HCT116 (cell line): Measurements from ENCODE around the gene CFAP57. TPM values are rescaled to one million over a fixed set of nuclear protein-coding genes. Genes with fewer than 3 reads are reported as not detected.

ENCODE experiments used
- ATAC-seq: fragments of 200-7000 bp; cut with Tn5 transposase; 2 replicates; pipeline ENCODE4 v1.9.1; 2020; ENCODE audit warnings: mild to moderate bottlenecking, moderate library complexity
- BruUV-seq: library from RNA; stranded (reverse); fragments of 400-500 nt; replicated peaks from 2 replicates; lab custom pipeline; 2021; lab: Mats Ljungman, UMichigan
- CTCF ChIA-PET: fragments of 300-600 bp; sonication (Branson Sonifier 250); formaldehyde crosslinking; loops from one replicate; lab custom pipeline; 2021; ENCODE audit warnings: antibody characterized with exemption; lab: Charles Lee
- POLR2A ChIA-PET: fragments of 300-600, 350-600 bp; sonication (Branson Sonifier 250); formaldehyde crosslinking; loops from one replicate; lab custom pipeline; 2021; ENCODE audit warnings: antibody characterized with exemption; lab: Charles Lee
- RAD21 ChIA-PET, 2 experiments: fragments of 300-600 bp; sonication (Branson Sonifier 250); formaldehyde crosslinking; loops; one replicate each; lab custom pipeline; 2023; ENCODE audit warnings: low total read pairs in 2 of 2; ENCODE audit not compliant: uncharacterized antibody in 2 of 2, unreplicated experiment in 2 of 2, low non-redundant PET in 1 of 2; lab: Charles Lee
- DNase-seq: peaks from one replicate; pipeline ENCODE4 v3.0.0-alpha.2; 2010; ENCODE audit warnings: low read depth, low spot score
- H2AFZ ChIP-seq: fragments of 200-600 bp; shearing (Covaris generic), sonication (generic); 2 replicates; pipeline ENCODE4 v1.6.1; 2017; ENCODE audit warnings: low read depth, mixed run types, mixed read lengths, antibody characterized with exemption, low read length; ENCODE audit not compliant: poor library complexity, severe bottlenecking
- H3K27ac ChIP-seq: 2 replicates; pipeline ENCODE4 v1.5.1; 2012; ENCODE audit warnings: low read depth, low read length
- H3K27me3 ChIP-seq: fragments of 200-600 bp; sonication (generic); 2 replicates; pipeline ENCODE4 v1.6.1; 2016; ENCODE audit warnings: mixed run types, low read length, mixed read lengths; ENCODE audit not compliant: insufficient read depth
- H3K36me3 ChIP-seq, 2 experiments: fragments of 200-500 bp in 1 of 2; fragments of 200-600 bp in 1 of 2; sonication (Bioruptor generic) in 1 of 2; sonication (generic) in 1 of 2; 2 replicates each; pipeline versions ENCODE4 v1.5.1 to v1.6.1; 2014 to 2016; ENCODE audit warnings: low read length in 2 of 2, inconsistent platforms in 1 of 2, mixed read lengths in 1 of 2, mixed run types in 1 of 2; ENCODE audit not compliant: insufficient read depth in 2 of 2, control insufficient read depth in 1 of 2
- H3K4me1 ChIP-seq, 2 experiments: fragments of 200-600 bp in 1 of 2; sonication (generic) in 1 of 2; 2 replicates each; pipeline versions ENCODE4 v1.5.1 to v1.6.1; 2012 to 2017; ENCODE audit warnings: low read length in 2 of 2, inconsistent platforms in 1 of 2, mild to moderate bottlenecking in 1 of 2, mixed read lengths in 1 of 2, mixed run types in 1 of 2, moderate library complexity in 1 of 2; ENCODE audit not compliant: insufficient read depth in 2 of 2, control insufficient read depth in 1 of 2
- H3K4me2 ChIP-seq: fragments of 200-600 bp; sonication (generic); 2 replicates; pipeline ENCODE4 v1.6.1; 2017; ENCODE audit warnings: mixed run types, low read length, mixed read lengths
- H3K4me3 ChIP-seq, 2 experiments: fragments of 200-600 bp in 1 of 2; sonication (generic) in 1 of 2; replicated peaks in 1 of 2; 2 replicates each; pipeline ENCODE4 v1.5.1; 2011 to 2016; ENCODE audit warnings: low read length in 2 of 2, control low read depth in 1 of 2, low read depth in 1 of 2, mild to moderate bottlenecking in 1 of 2, mixed read lengths in 1 of 2, mixed run types in 1 of 2
- H3K79me2 ChIP-seq: fragments of 200-600 bp; sonication (generic); 2 replicates; pipeline ENCODE4 v1.6.1; 2017; ENCODE audit warnings: mild to moderate bottlenecking, mixed run types, low read length, moderate library complexity, mixed read lengths; ENCODE audit not compliant: insufficient read depth
- H3K9ac ChIP-seq: fragments of 200-600 bp; sonication (generic); 2 replicates; pipeline ENCODE4 v1.6.1; 2016; ENCODE audit warnings: low read length, mixed read lengths
- H3K9me2 ChIP-seq: fragments of 200-600 bp; sonication (generic), shearing (Covaris generic); 2 replicates; pipeline ENCODE4 v1.6.1; 2017; ENCODE audit warnings: mixed run types, mild to moderate bottlenecking, moderate library complexity; ENCODE audit not compliant: insufficient read depth
- H3K9me3 ChIP-seq, 2 experiments: fragments of 200-500 bp in 1 of 2; fragments of 200-600 bp in 1 of 2; sonication (Bioruptor generic) in 1 of 2; sonication (generic) in 1 of 2; 2 replicates each; pipeline ENCODE4 v1.6.1; 2014 to 2017; ENCODE audit warnings: low read length in 2 of 2, mixed read lengths in 2 of 2, inconsistent platforms in 1 of 2, low read depth in 1 of 2, mild to moderate bottlenecking in 1 of 2, mixed run types in 1 of 2, moderate library complexity in 1 of 2; ENCODE audit not compliant: control insufficient read depth in 1 of 2, insufficient read depth in 1 of 2
- H4K20me1 ChIP-seq: fragments of 200-600 bp; sonication (generic), shearing (Covaris generic); 2 replicates; pipeline ENCODE4 v1.6.1; 2017; ENCODE audit warnings: mixed run types, mild to moderate bottlenecking, moderate library complexity; ENCODE audit not compliant: insufficient read depth
- CBX3 ChIP-seq: IDR thresholded peaks from 2 replicates; pipeline ENCODE4 v1.6.1; 2012; ENCODE audit warnings: low read depth
- CEBPB ChIP-seq: IDR thresholded peaks from 2 replicates; pipeline ENCODE4 v1.6.1; 2012; ENCODE audit warnings: low read depth
- CTCF ChIP-seq, 3 experiments: fragments of 200-600 bp in 1 of 3; sonication (generic) in 1 of 3; IDR thresholded peaks in 2 of 3; conservative IDR thresholded peaks in 1 of 3; 2 replicates each; pipeline ENCODE4 v1.5.1; 2012 to 2017; ENCODE audit warnings: low read depth in 2 of 3, low read length in 2 of 3, antibody characterized with exemption in 1 of 3, borderline replicate concordance in 1 of 3, control low read depth in 1 of 3, mild to moderate bottlenecking in 1 of 3, mixed read lengths in 1 of 3, mixed run types in 1 of 3, moderate library complexity in 1 of 3; ENCODE audit not compliant: insufficient read depth in 1 of 3
- EGR1 ChIP-seq: IDR thresholded peaks from 2 replicates; pipeline ENCODE4 v1.6.1; 2012; ENCODE audit warnings: low read depth
- EZH2 ChIP-seq: fragments of 200-600 bp; sonication (generic); IDR thresholded peaks from 2 replicates; pipeline ENCODE4 v1.6.1; 2017; ENCODE audit warnings: antibody characterized with exemption, mixed run types
- EZH2phosphoT487 ChIP-seq: fragments of 200-600 bp; IDR thresholded peaks from 2 replicates; pipeline ENCODE4 v1.6.1; 2018; ENCODE audit warnings: antibody characterized with exemption, borderline replicate concordance
- FOSL1 ChIP-seq: IDR thresholded peaks from 2 replicates; pipeline ENCODE4 v1.6.1; 2012; ENCODE audit warnings: low read depth
- JUND ChIP-seq: IDR thresholded peaks from 2 replicates; pipeline ENCODE4 v1.6.1; 2012
- MAX ChIP-seq: IDR thresholded peaks from 2 replicates; pipeline ENCODE4 v1.6.1; 2012
- TCF7L2 ChIP-seq: IDR thresholded peaks from 2 replicates; pipeline ENCODE4 v1.7.0; 2011; ENCODE audit warnings: borderline replicate concordance, inconsistent platforms; ENCODE audit not compliant: insufficient read depth, insufficient read length; ENCODE audit errors: extremely low read depth
- YY1 ChIP-seq: IDR thresholded peaks from 2 replicates; pipeline ENCODE4 v1.6.1; 2011; ENCODE audit warnings: low read length, low read depth, moderate library complexity, mild to moderate bottlenecking; ENCODE audit not compliant: insufficient replicate concordance; ENCODE audit errors: extremely low read depth
- ZBTB33 ChIP-seq: IDR thresholded peaks from 2 replicates; pipeline ENCODE4 v1.6.1; 2011; ENCODE audit warnings: mild to moderate bottlenecking, low read length, moderate library complexity; ENCODE audit not compliant: insufficient replicate concordance; ENCODE audit errors: extremely low read depth
- ZFX ChIP-seq: fragments of 450-650 bp; IDR thresholded peaks from 2 replicates; pipeline ENCODE4 v1.6.1; 2017
- intact Hi-C: fragments of 100-400 bp; cut with micrococcal nuclease; formaldehyde crosslinking; loops from 2 replicates; pipeline ENCODE4 v1.10.0; 2022
- total RNA-seq: library from RNA; stranded (reverse); gene quantifications from one replicate; pipeline ENCODE4 v1.2.1, GENCODE V29; 2021; ENCODE audit not compliant: unreplicated experiment
- TF ChIP-seq, protein P1 (sequence below): IDR thresholded peaks from 2 replicates; pipeline ENCODE4 v1.6.1; 2012

The CFAP57 gene
- total RNA-seq, 1 experiment from 2014 or later = 0.49 TPM

DNA sequence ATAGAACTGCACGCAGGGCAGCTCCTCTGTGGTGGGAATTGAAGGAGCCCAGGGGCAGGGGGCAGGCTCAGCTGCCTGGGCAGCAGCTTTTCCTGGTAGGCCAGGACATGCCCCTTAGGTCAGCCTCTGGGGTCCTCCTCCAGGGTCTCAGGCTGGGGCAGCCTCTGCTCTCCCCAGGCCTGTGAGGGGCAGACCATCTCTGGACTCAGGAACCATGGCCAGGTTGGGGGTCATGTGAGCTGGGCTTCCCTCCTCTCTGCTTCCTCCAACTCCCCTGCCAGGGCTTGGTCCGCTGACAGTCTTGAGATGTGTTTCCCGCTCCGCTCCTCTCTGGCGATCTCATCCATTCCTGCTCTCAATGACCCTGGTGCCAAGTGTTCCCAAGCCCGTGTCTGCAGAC, 107.5 kb downstream of the CFAP57 start:
- peaks cover 4 to 9% of the 10 kb centered on the region in 2 experiments; a peak in 3 of 4 replicates for H3K4me1 ChIP-seq
- H3K9ac ChIP-seq = no peak overlapping the region
- TF ChIP-seq MAX (no peak), EZH2 (no peak), YY1 (no peak)
- TF ChIP-seq, protein P1, sequence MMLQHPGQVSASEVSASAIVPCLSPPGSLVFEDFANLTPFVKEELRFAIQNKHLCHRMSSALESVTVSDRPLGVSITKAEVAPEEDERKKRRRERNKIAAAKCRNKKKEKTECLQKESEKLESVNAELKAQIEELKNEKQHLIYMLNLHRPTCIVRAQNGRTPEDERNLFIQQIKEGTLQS = no peak
- H3K27ac ChIP-seq = no peak overlapping the region
- no peaks in the 10 kb centered on the region for H3K9me2 ChIP-seq
- POLR2A ChIA-PET = no interaction called here
- CTCF ChIA-PET = no interaction called here
- H3K79me2 ChIP-seq = no peaks in the 10 kb centered on the region
- no peak overlapping the region for H3K4me3 ChIP-seq
- no TSS peak for BruUV-seq
- no peaks in the 10 kb centered on the region for H3K27me3 ChIP-seq
- no peak for ATAC-seq
- no peaks in the 10 kb centered on the region for H4K20me1 ChIP-seq
- no peaks in the 10 kb centered on the region for H3K9me3 ChIP-seq
- H2AFZ ChIP-seq = no peak overlapping the region
- RAD21 ChIA-PET = no interaction called here
- intact Hi-C loops = no loop called here
- no peak for DNase-seq
- H3K36me3 ChIP-seq = 0 out of 4 replicates have a peak, but pooled peaks cover 0 to 2% of the 10 kb centered on the region in 2 experiments
- no peak overlapping the region for H3K4me2 ChIP-seq

DNA sequence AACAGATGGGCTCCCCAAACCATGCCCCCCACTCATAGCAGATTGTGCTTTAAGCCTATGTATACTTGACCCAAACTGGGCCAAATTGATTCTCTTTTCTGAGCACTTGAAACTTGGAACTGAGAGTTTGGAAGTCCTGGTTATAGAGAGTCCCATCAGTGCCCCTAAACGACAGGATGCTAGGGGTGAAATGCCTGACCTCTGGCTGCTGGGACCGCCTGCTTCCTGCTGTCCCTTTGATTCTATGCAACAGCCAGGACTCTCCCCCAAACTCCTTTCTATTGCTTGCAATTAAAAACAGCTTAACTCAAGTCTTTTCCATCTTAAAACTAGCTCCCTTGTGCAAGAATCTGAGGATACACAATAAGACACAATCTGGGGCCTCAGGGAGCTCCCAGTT, 108.6 kb downstream of the CFAP57 start:
- intact Hi-C loops = no loop called here
- Histone ChIP-seq H3K4me2 (no peak overlapping the region), H3K4me1 (peaks cover 6 to 18% of the 10 kb centered on the region in 2 experiments; a peak in 3 of 4 replicates), H3K9me3 (no peaks in the 10 kb centered on the region), H3K9me2 (no peaks in the 10 kb centered on the region), H3K27ac (no peak overlapping the region), H2AFZ (no peak overlapping the region), H4K20me1 (no peaks in the 10 kb centered on the region), H3K27me3 (no peaks in the 10 kb centered on the region), H3K36me3 (0 out of 4 replicates have a peak, but pooled peaks cover 0 to 2% of the 10 kb centered on the region in 2 experiments), H3K4me3 (no peak overlapping the region), H3K9ac (no peak overlapping the region), H3K79me2 (no peaks in the 10 kb centered on the region)
- CTCF ChIA-PET = no interaction called here
- POLR2A ChIA-PET = interaction anchor here (0.6 to 0.7 kb wide), 2 partner anchors 78 to 359 kb away, joined by 3 to 4 read pairs; partner anchors contain the start of gene CDC20
- ATAC-seq = no peak
- BruUV-seq = no TSS peak
- DNase-seq = no peak
- RAD21 ChIA-PET = no interaction called here
- no peak for TF ChIP-seq ZFX
- no peak for TF ChIP-seq EGR1
- TF ChIP-seq EZH2phosphoT487 = no peak
- TF ChIP-seq JUND = no peak
- TF ChIP-seq CEBPB = no peak
- TF ChIP-seq, protein P1 = no peak
- TF ChIP-seq TCF7L2 = no peak
- TF ChIP-seq FOSL1 = no peak
- no peak for TF ChIP-seq CTCF (IDR thresholded peaks at IDR 0.05 in 2 of 3, conservative IDR thresholded peaks at IDR 0.05 in 1 of 3; ENCODE audit: borderline replicate concordance in 1 of 3, insufficient read depth in 1 of 3, low read depth in 2 of 3, low read length in 2 of 3)
- TF ChIP-seq YY1 = no peak
- no peak for TF ChIP-seq MAX
- no peak for TF ChIP-seq ZBTB33
- TF ChIP-seq CBX3 = no peak
